ENCODE measurements around the gene OPA3. TPM values are rescaled to one million over a fixed set of nuclear protein-coding genes. Genes with fewer than 3 reads are reported as not detected.
A peak's percentile ranks its signal among the peaks of the same experiment; 100 is the strongest.

Gene OPA3
- total RNA-seq, 1 experiment from 2014 or later = 11.1 TPM

DNA sequence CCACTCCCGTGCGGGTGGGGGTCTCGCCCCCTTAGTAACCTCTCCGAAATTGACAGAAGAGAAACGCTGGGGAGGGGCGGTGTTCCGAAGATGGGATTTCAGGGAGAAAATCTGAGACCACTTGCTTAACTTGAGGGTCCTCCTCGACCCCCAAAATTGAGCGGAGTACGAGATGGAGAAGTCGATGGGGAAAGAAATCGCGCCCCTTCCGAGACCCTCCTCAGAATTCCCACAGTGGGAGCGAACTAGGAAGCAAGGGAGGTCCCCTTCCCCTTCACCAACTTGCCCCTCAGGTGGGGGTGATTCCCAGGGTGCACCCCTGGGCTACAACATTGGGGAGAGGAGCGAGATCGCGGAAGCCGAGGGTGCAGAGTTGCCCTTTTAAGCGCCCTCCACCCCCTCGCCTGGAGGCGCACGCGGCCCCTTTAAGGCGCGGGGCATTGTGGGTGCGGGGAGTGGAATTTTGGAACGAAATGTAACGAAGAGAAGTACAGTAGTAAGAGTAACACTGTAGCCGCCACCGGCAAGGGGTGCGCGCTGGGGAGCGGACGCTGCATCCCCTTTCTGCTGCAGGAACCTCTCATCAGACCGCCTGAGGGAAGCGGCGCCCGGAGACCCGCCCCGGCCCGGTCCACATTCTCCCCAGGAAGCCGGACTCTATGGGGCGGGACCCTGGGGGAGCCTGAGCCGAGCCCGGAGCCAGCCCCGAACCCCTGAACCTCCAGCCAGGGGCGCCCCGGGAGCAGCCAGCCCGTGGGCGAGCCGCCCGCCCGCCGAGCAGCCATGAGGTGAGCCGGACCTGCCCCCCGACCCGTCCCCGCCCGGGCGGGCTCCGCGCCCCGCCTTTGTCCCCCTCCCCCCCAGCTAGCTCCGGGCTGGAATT is 77.4 kb downstream of the OPA3 start, which contains the start of gene VASP (continued):
- TF ChIP-seq, protein P1, sequence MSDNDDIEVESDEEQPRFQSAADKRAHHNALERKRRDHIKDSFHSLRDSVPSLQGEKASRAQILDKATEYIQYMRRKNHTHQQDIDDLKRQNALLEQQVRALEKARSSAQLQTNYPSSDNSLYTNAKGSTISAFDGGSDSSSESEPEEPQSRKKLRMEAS (IDR thresholded peaks at IDR 0.05) = peak; percentile 94
- TF ChIP-seq EZH2 (IDR thresholded peaks at IDR 0.05) = no peak
- TF ChIP-seq, protein P2, sequence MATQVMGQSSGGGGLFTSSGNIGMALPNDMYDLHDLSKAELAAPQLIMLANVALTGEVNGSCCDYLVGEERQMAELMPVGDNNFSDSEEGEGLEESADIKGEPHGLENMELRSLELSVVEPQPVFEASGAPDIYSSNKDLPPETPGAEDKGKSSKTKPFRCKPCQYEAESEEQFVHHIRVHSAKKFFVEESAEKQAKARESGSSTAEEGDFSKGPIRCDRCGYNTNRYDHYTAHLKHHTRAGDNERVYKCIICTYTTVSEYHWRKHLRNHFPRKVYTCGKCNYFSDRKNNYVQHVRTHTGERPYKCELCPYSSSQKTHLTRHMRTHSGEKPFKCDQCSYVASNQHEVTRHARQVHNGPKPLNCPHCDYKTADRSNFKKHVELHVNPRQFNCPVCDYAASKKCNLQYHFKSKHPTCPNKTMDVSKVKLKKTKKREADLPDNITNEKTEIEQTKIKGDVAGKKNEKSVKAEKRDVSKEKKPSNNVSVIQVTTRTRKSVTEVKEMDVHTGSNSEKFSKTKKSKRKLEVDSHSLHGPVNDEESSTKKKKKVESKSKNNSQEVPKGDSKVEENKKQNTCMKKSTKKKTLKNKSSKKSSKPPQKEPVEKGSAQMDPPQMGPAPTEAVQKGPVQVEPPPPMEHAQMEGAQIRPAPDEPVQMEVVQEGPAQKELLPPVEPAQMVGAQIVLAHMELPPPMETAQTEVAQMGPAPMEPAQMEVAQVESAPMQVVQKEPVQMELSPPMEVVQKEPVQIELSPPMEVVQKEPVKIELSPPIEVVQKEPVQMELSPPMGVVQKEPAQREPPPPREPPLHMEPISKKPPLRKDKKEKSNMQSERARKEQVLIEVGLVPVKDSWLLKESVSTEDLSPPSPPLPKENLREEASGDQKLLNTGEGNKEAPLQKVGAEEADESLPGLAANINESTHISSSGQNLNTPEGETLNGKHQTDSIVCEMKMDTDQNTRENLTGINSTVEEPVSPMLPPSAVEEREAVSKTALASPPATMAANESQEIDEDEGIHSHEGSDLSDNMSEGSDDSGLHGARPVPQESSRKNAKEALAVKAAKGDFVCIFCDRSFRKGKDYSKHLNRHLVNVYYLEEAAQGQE (IDR thresholded peaks at IDR 0.05; ENCODE audit: low read depth) = no peak
- peak; percentile 83 for TF ChIP-seq EGR1 (IDR thresholded peaks at IDR 0.05; ENCODE audit: low read depth)
- TF ChIP-seq, protein P3, sequence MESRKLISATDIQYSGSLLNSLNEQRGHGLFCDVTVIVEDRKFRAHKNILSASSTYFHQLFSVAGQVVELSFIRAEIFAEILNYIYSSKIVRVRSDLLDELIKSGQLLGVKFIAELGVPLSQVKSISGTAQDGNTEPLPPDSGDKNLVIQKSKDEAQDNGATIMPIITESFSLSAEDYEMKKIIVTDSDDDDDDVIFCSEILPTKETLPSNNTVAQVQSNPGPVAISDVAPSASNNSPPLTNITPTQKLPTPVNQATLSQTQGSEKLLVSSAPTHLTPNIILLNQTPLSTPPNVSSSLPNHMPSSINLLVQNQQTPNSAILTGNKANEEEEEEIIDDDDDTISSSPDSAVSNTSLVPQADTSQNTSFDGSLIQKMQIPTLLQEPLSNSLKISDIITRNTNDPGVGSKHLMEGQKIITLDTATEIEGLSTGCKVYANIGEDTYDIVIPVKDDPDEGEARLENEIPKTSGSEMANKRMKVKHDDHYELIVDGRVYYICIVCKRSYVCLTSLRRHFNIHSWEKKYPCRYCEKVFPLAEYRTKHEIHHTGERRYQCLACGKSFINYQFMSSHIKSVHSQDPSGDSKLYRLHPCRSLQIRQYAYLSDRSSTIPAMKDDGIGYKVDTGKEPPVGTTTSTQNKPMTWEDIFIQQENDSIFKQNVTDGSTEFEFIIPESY (IDR thresholded peaks at IDR 0.05; ENCODE audit: extremely low read depth, insufficient replicate concordance, low read length) = no peak
